H9 (cell line): ENCODE data around the gene SECISBP2. TPM values are rescaled to one million over a fixed set of nuclear protein-coding genes. Genes with fewer than 3 reads are reported as not detected.

ENCODE experiments used
- DNase-seq: peaks from one replicate; pipeline ENCODE4 v3.0.0-alpha.2; 2017
- H2AFZ ChIP-seq: one replicate; pipeline ENCODE4 v1.6.1; 2013; ENCODE audit warnings: mild to moderate bottlenecking, low read length, control low read depth, moderate library complexity
- H2AK5ac ChIP-seq: 2 replicates; pipeline ENCODE4 v1.6.1; 2013; ENCODE audit warnings: low read length, control low read depth, mixed read lengths; ENCODE audit not compliant: insufficient read length
- H2BK120ac ChIP-seq: one replicate; pipeline ENCODE4 v1.6.1; 2013; ENCODE audit warnings: low read depth, mild to moderate bottlenecking, low read length, control low read depth, inconsistent platforms; ENCODE audit not compliant: poor library complexity, severe bottlenecking
- H2BK12ac ChIP-seq: 2 replicates; pipeline ENCODE4 v1.6.1; 2013; ENCODE audit warnings: low read length, control low read depth, mixed read lengths, low read depth; ENCODE audit not compliant: insufficient read length
- H2BK15ac ChIP-seq: 2 replicates; pipeline ENCODE4 v1.6.1; 2013; ENCODE audit warnings: low read depth, low read length, control low read depth
- H2BK20ac ChIP-seq: one replicate; pipeline ENCODE4 v1.6.1; 2013; ENCODE audit warnings: low read depth, mild to moderate bottlenecking, low read length, control low read depth, inconsistent platforms; ENCODE audit not compliant: poor library complexity, severe bottlenecking
- H2BK5ac ChIP-seq: 2 replicates; pipeline ENCODE4 v1.6.1; 2013; ENCODE audit warnings: low read length, control low read depth, mixed read lengths; ENCODE audit not compliant: insufficient read length
- H3K14ac ChIP-seq: 2 replicates; pipeline ENCODE4 v1.6.1; 2013; ENCODE audit warnings: low read length, control low read depth; ENCODE audit not compliant: insufficient read depth
- H3K18ac ChIP-seq: 2 replicates; pipeline ENCODE4 v1.6.1; 2013; ENCODE audit warnings: low read depth, mild to moderate bottlenecking, mixed read lengths, low read length, control low read depth; ENCODE audit not compliant: insufficient read length
- H3K23ac ChIP-seq: 2 replicates; pipeline ENCODE4 v1.6.1; 2013; ENCODE audit warnings: low read length, control low read depth, mixed read lengths, low read depth; ENCODE audit not compliant: insufficient read length
- H3K23me2 ChIP-seq: 2 replicates; pipeline ENCODE4 v1.6.1; 2013; ENCODE audit warnings: low read depth, mild to moderate bottlenecking, mixed read lengths, low read length, control low read depth; ENCODE audit not compliant: insufficient read length, poor library complexity, severe bottlenecking
- H3K27ac ChIP-seq: 2 replicates; pipeline ENCODE4 v1.5.1; 2013; ENCODE audit warnings: low read length, control low read depth, mixed read lengths, low read depth; ENCODE audit not compliant: insufficient read length
- H3K27me3 ChIP-seq: 2 replicates; pipeline ENCODE4 v1.6.1; 2013; ENCODE audit warnings: low read length, control low read depth, inconsistent platforms; ENCODE audit not compliant: insufficient read depth
- H3K4ac ChIP-seq: 2 replicates; pipeline ENCODE4 v1.6.1; 2013; ENCODE audit warnings: low read depth, mild to moderate bottlenecking, control low read depth, inconsistent platforms, low read length, moderate library complexity
- H3K4me1 ChIP-seq: 2 replicates; pipeline ENCODE4 v1.6.1; 2013; ENCODE audit warnings: low read length, control low read depth, inconsistent platforms; ENCODE audit not compliant: insufficient read depth
- H3K4me2 ChIP-seq: 2 replicates; pipeline ENCODE4 v1.6.1; 2013; ENCODE audit warnings: low read length, control low read depth, mixed read lengths; ENCODE audit not compliant: insufficient read length, insufficient read depth
- H3K56ac ChIP-seq: 2 replicates; pipeline ENCODE4 v1.6.1; 2013; ENCODE audit warnings: low read depth, mild to moderate bottlenecking, mixed read lengths, low read length, control low read depth; ENCODE audit not compliant: insufficient read length
- H3K79me1 ChIP-seq: 2 replicates; pipeline ENCODE4 v1.6.1; 2013; ENCODE audit warnings: low read depth, mild to moderate bottlenecking, moderate library complexity, low read length, control low read depth, inconsistent platforms; ENCODE audit not compliant: insufficient read depth, poor library complexity, severe bottlenecking
- H3K79me2 ChIP-seq: 2 replicates; pipeline ENCODE4 v1.6.1; 2013; ENCODE audit warnings: low read length, control low read depth, inconsistent platforms; ENCODE audit not compliant: insufficient read depth
- H3K9ac ChIP-seq: 2 replicates; pipeline ENCODE4 v1.6.1; 2013; ENCODE audit warnings: low read length, control low read depth, mixed read lengths; ENCODE audit not compliant: insufficient read length; ENCODE audit errors: extremely low read depth
- H3K9me3 ChIP-seq: one replicate; pipeline ENCODE4 v1.6.1; 2013; ENCODE audit warnings: low read depth, low read length, inconsistent platforms; ENCODE audit not compliant: control insufficient read depth
- H3T11ph ChIP-seq: one replicate; pipeline ENCODE4 v1.6.1; 2013; ENCODE audit warnings: mild to moderate bottlenecking, low read length, control low read depth, inconsistent platforms
- H4K20me1 ChIP-seq: one replicate; pipeline ENCODE4 v1.6.1; 2013; ENCODE audit not compliant: control insufficient read depth, insufficient read length, insufficient read depth
- H4K5ac ChIP-seq: 2 replicates; pipeline ENCODE4 v1.6.1; 2013; ENCODE audit warnings: low read depth, mild to moderate bottlenecking, mixed read lengths, low read length, control low read depth; ENCODE audit not compliant: insufficient read length
- H4K8ac ChIP-seq: replicated peaks from 2 replicates; pipeline ENCODE4 v1.6.1; 2013; ENCODE audit warnings: low read length, control low read depth, mixed read lengths, low read depth; ENCODE audit not compliant: insufficient read length
- H4K91ac ChIP-seq: 2 replicates; pipeline ENCODE4 v1.6.1; 2013; ENCODE audit warnings: low read depth, mild to moderate bottlenecking, moderate library complexity, mixed read lengths, low read length, control low read depth; ENCODE audit not compliant: insufficient read length
- H3K27ac Mint-ChIP-seq, 3 experiments: 2 replicates in 2 of 3; 3 replicates in 1 of 3; pipeline ENCODE4 v1.8.0; 2020 to 2021; ENCODE audit warnings: mixed read lengths in 3 of 3, mild to moderate bottlenecking in 1 of 3, moderate library complexity in 1 of 3
- H3K27me3 Mint-ChIP-seq: 2 replicates; pipeline ENCODE4 v1.8.0; 2021; ENCODE audit warnings: low read depth, mild to moderate bottlenecking, moderate library complexity, mixed read lengths
- H3K36me3 Mint-ChIP-seq, 3 experiments: 2 replicates in 2 of 3; 3 replicates in 1 of 3; pipeline ENCODE4 v1.8.0; 2020 to 2021; ENCODE audit warnings: low read depth in 3 of 3, mixed read lengths in 3 of 3; ENCODE audit not compliant: insufficient read depth in 1 of 3
- H3K4me1 Mint-ChIP-seq, 2 experiments: 2 replicates each; pipeline ENCODE4 v1.8.0; 2020; ENCODE audit warnings: mixed read lengths in 2 of 2
- H3K4me3 Mint-ChIP-seq, 2 experiments: 2 replicates in 1 of 2; 3 replicates in 1 of 2; pipeline ENCODE4 v1.8.0; 2020 to 2021; ENCODE audit warnings: mild to moderate bottlenecking in 2 of 2, mixed read lengths in 2 of 2, moderate library complexity in 1 of 2
- H3K9me3 Mint-ChIP-seq, 2 experiments: 2 replicates in 1 of 2; 3 replicates in 1 of 2; pipeline ENCODE4 v1.8.0; 2020; ENCODE audit warnings: mild to moderate bottlenecking in 2 of 2, mixed read lengths in 2 of 2, moderate library complexity in 1 of 2
- CTCF ChIP-seq: fragments of 200-600 bp; sonication (generic); conservative IDR thresholded peaks from 3 replicates; pipeline ENCODE4 v1.8.0; 2021; ENCODE audit warnings: antibody characterized with exemption, mild to moderate bottlenecking
- WGBS: extraction: QIAGEN DNeasy Blood & Tissue Kit; methylation state at CpG from one replicate; pipeline ENCODE4 v1.1.7; 2013; ENCODE audit warnings: missing lambda C conversion rate, low lambda C conversion rate, mixed read lengths; ENCODE audit not compliant: insufficient read length; ENCODE audit errors: extremely low coverage; 5-methylcytosine and 5-hydroxymethylcytosine counted together
- total RNA-seq: library from RNA; stranded (reverse); gene quantifications from 2 replicates; pipeline ENCODE4 v1.2.1, GENCODE V29; 2021

SECISBP2 gene
- total RNA-seq, 1 experiment from 2014 or later = 62.7 TPM

GRCh38 chr9:89378541-89378940 lies 60.2 kb downstream of the SECISBP2 start:
- WGBS = no CpG with 5 or more reads among the region's 21 CpGs
- peaks cover 12 to 60% (median 56%) of the 10 kb centered on the region in 3 experiments; a peak in 6 of 7 replicates for H3K36me3 Mint-ChIP-seq
- Histone ChIP-seq H2BK12ac (no peak overlapping the region), H2BK15ac (no peak overlapping the region), H3K9ac (no peak overlapping the region), H3T11ph (no peak overlapping the region), H3K23ac (no peak overlapping the region), H2AK5ac (no peak overlapping the region), H3K4me2 (no peak overlapping the region), H3K79me2 (no peaks in the 10 kb centered on the region), H3K18ac (no peak overlapping the region), H3K79me1 (no peaks in the 10 kb centered on the region), H3K56ac (no peak overlapping the region), H3K4me1 (no peaks in the 10 kb centered on the region), H4K20me1 (no peaks in the 10 kb centered on the region), H4K91ac (no peak overlapping the region), H3K14ac (no peak overlapping the region), H2BK5ac (no peak overlapping the region), H3K4ac (no peak overlapping the region), H2BK120ac (no peak overlapping the region), H2BK20ac (no peak overlapping the region), H2AFZ (no peak overlapping the region), H3K27ac (no peak overlapping the region), H4K5ac (no peak overlapping the region), H4K8ac (no peak overlapping the region), H3K27me3 (no peaks in the 10 kb centered on the region), H3K9me3 (no peaks in the 10 kb centered on the region), H3K23me2 (no peaks in the 10 kb centered on the region)
- H3K27ac Mint-ChIP-seq = 0 out of 7 replicates have a peak overlapping the region, but pooled peaks of 1 of the 3 experiments have one; percentile 68
- peaks cover 3 to 5% of the 10 kb centered on the region in 2 experiments; a peak in 2 of 4 replicates for H3K4me1 Mint-ChIP-seq
- H3K27me3 Mint-ChIP-seq = no peaks in the 10 kb centered on the region
- DNase-seq = no peak
- no peak overlapping the region for H3K4me3 Mint-ChIP-seq
- no peaks in the 10 kb centered on the region for H3K9me3 Mint-ChIP-seq
- no peak for TF ChIP-seq CTCF
